SH-SY5Y (cell line): ENCODE results near the gene MT1M.

ENCODE experiments used
- GATA2 ChIP-seq: IDR thresholded peaks from 2 replicates; pipeline ENCODE4 v1.6.1; 2011; ENCODE audit warnings: mild to moderate bottlenecking, low read depth, low read length
- GATA3 ChIP-seq: IDR thresholded peaks from 2 replicates; pipeline ENCODE4 v1.6.1; 2011; ENCODE audit warnings: low read depth, mild to moderate bottlenecking, low read length, moderate library complexity

The MT1M gene

GRCh38 chr16:56670620-56670934 is 38.1 kb downstream of the MT1M start:
- TF ChIP-seq GATA2 (no peak), GATA3 (no peak)

DNA sequence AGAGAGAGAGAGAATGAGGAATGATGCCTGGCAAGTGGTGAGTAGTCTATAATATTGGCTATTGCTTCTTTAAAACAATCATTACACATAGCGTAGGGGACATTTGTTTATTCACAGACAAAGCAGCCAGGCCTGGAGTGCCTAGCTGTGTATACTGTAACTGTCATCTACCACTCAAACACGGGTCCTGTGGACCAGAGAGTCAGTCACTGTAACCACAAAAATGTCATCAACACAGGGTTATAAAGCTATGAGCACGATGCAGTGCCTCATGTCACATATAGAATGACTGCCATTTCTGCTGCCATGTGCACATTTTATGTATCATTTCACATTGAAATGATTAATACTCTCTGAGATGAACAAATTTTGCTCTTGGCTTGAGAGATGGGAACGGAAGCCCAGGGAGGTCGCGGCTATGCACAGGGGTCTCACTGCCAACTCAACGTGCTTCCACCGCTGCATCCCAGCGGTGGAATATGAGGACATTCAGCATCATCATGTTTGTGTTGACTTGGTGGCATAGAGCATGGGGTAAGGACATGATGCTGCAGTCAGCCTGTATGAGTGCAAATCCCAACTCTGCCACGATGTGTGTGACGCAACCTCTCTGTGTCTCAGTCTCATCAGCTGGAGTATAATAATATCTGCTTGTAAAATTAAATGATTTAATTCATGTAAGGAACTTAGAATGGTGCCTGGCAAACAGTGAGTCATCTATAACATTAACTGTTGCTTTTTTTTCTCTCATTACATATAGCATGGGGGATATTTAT is 40.5 kb downstream of the MT1M start:
- no peak for TF ChIP-seq GATA3
- no peak for TF ChIP-seq GATA2

- TF ChIP-seq GATA2 (no peak), GATA3 (no peak)
Observed at GRCh38 chr16:56673921-56674320, 41.5 kb downstream of the MT1M start.

GRCh38 chr16:56675685-56676210 is 43.3 kb downstream of the MT1M start:
- no peak for TF ChIP-seq GATA2
- TF ChIP-seq GATA3, result no peak

DNA sequence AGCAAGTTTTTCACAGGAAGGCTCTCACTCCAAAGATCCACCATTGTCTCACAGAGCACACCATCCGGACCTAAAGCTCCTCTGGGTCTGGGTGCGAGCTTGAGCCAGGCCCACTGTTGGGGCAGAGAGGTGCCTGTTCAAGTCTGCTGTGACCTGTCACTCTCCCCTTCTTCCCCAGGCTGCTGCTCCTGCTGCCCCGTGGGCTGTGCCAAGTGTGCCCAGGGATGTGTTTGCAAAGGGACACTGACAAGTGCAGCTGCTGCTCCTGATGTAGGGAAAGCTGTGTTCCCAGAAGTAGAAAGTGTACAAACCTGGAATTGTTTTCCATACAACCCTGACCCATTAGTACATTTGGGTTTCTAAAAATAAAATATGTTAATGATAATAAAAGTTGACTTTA is 45.0 kb downstream of the MT1M start:
- TF ChIP-seq GATA2 (no peak), GATA3 (no peak)

GRCh38 chr16:56679078-56679730 is 46.7 kb downstream of the MT1M start:
- no peak for TF ChIP-seq GATA3

GRCh38 chr16:56679818-56680217 is 47.4 kb downstream of the MT1M start:
- no peak for TF ChIP-seq GATA3
- TF ChIP-seq GATA2, result no peak

DNA sequence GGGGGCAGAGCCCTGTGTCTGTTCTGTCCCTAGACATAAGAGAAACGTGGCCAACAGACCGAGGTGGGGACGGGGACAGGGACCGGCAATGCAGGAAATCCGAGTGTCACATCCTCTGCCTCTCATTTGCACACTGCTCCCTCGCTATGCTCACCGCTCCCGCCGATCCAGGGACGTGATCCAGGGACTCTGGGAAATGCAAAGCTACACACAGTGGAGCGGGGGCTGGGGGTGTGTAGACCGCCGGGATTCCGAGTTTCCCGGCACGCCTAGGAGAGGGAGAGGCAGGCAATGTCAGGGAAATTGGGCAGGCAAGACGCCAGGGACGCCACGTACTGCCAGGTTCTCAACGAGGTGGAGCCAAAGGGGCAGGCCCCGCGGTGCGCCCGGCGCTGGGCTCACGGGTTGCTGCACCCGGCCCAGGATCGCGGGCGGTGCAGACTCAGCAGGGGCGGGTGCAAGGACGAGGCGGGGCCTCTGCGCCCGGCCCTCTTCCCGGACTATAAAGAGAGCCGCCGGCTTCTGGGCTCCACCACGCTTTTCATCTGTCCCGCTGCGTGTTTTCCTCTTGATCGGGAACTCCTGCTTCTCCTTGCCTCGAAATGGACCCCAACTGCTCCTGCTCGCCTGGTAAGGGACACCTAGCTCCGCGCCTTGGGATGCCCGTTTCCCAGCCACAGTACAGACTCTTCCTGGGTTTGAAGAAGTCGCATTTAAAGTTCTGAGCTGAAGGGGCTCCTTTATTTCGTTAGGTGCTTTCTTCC is 49.7 kb downstream of the MT1M start, which contains the start of gene MT1X:
Gene MT1X (plus strand): TSS at position 532 of the 764 bp plus-strand sequence. CDS start 71 bp downstream, at position 603.
- TF ChIP-seq GATA3 (no peak), GATA2 (no peak)

GRCh38 chr16:56682703-56683397 is 50.4 kb downstream of the MT1M start:
- TF ChIP-seq GATA2 (no peak), GATA3 (no peak)
